Bronchial epithelial cell (primary cell): ENCODE data around the gene SCGB3A1. TPM values are rescaled to one million over a fixed set of nuclear protein-coding genes. Genes with fewer than 3 reads are reported as not detected.
A peak's percentile ranks its signal among the peaks of the same experiment; 100 is the strongest.

Source experiments
- DNase-seq: peaks from one replicate; pipeline ENCODE4 v3.0.0-alpha.2; 2010; ENCODE audit warnings: low read depth
- FAIRE-seq: peaks from 2 replicates; lab custom pipeline; 2011; peaks lifted over from hg19 to GRCh38; lab: Jason Lieb, UNC
- H3K27me3 ChIP-seq: 2 replicates; pipeline ENCODE4 v1.5.1; 2011; ENCODE audit warnings: low read length; ENCODE audit not compliant: control insufficient read depth, insufficient read depth
- H3K36me3 ChIP-seq: 2 replicates; pipeline ENCODE4 v1.5.1; 2011; ENCODE audit warnings: low read length; ENCODE audit not compliant: control insufficient read depth, insufficient read depth
- H3K4me3 ChIP-seq: 2 replicates; pipeline ENCODE4 v1.5.1; 2011; ENCODE audit warnings: mild to moderate bottlenecking, low read depth, low read length, control low read depth
- total RNA-seq: library from RNA; depleted of rRNA; stranded (reverse); fragments of >200 nt; gene quantifications from 2 replicates; pipeline ENCODE4 v1.2.1, GENCODE V29; 2014
- TF ChIP-seq, protein P1 (sequence below): IDR thresholded peaks from 2 replicates; pipeline ENCODE4 v1.5.1; 2011; ENCODE audit warnings: mild to moderate bottlenecking, moderate library complexity, low read length, control low read depth, inconsistent platforms; ENCODE audit not compliant: insufficient read depth, severe bottlenecking

Gene SCGB3A1
- total RNA-seq, 1 donor from 2014 or later = not detected

DNA sequence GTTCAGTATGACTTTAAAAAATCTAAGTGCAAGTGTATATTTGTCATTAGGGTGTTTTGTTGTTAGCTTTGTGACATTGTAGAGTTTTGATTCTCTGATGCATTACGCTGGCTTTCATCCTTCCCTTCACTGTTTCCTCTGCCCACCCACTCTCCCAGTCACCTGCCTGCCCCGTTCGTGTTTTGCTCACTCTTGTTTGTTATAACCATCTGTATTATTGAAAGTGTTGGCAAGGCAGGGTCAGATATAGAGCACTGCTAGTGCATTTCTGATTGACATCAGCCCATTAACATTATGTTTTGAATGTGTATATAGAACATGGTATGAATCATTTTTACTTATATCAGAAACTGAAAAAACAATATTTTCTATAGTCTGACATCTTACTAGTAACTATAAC is 27.3 kb downstream of the SCGB3A1 start:
- FAIRE-seq (no peak), DNase-seq (no peak)
- TF ChIP-seq, protein P1, sequence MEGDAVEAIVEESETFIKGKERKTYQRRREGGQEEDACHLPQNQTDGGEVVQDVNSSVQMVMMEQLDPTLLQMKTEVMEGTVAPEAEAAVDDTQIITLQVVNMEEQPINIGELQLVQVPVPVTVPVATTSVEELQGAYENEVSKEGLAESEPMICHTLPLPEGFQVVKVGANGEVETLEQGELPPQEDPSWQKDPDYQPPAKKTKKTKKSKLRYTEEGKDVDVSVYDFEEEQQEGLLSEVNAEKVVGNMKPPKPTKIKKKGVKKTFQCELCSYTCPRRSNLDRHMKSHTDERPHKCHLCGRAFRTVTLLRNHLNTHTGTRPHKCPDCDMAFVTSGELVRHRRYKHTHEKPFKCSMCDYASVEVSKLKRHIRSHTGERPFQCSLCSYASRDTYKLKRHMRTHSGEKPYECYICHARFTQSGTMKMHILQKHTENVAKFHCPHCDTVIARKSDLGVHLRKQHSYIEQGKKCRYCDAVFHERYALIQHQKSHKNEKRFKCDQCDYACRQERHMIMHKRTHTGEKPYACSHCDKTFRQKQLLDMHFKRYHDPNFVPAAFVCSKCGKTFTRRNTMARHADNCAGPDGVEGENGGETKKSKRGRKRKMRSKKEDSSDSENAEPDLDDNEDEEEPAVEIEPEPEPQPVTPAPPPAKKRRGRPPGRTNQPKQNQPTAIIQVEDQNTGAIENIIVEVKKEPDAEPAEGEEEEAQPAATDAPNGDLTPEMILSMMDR = no peak
- H3K27me3 ChIP-seq = no peaks in the 10 kb centered on the region
- no peak overlapping the region for H3K4me3 ChIP-seq
- peaks cover 15% of the 10 kb centered on the region for H3K36me3 ChIP-seq

- Histone ChIP-seq H3K4me3 (no peak overlapping the region), H3K36me3 (peaks cover 1% of the 10 kb centered on the region), H3K27me3 (no peaks in the 10 kb centered on the region)
- DNase-seq = no peak
- no peak for FAIRE-seq
- TF ChIP-seq, protein P1 = no peak
These were observed 33.1 kb downstream of the SCGB3A1 start for GRCh38 chr5:180558232-180558631.

GRCh38 chr5:180557217-180557809 is 34.0 kb downstream of the SCGB3A1 start:
- Histone ChIP-seq H3K27me3 (no peaks in the 10 kb centered on the region), H3K4me3 (no peak overlapping the region), H3K36me3 (peaks cover 1% of the 10 kb centered on the region)
- FAIRE-seq (no peak), DNase-seq (no peak)
- TF ChIP-seq, protein P1 = no peak

- Histone ChIP-seq H3K4me3 (no peak overlapping the region), H3K27me3 (no peaks in the 10 kb centered on the region), H3K36me3 (peaks cover 3% of the 10 kb centered on the region)
- TF ChIP-seq, protein P1 = no peak
- FAIRE-seq (no peak), DNase-seq (peak; percentile 29)
These were observed 36.0 kb downstream of the SCGB3A1 start for GRCh38 chr5:180555168-180555921.

DNA sequence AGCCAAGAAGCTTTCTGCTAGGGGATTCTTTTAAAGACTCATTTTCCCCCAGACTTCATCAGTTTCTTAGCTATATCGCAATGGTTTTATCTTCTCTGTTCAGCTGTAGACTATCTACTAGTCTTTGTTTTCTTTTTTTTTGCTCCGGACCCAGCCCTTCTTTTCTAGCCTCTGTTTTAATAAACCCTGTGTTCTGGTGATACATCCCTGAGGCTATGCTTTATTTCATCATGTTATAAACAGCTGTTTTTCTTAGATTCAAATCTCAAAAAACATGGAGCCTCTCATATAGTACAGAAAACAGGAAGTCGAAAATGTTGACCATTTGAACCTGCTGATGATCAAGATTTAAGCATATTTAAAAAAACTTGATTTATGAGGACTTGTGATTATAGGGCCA is 37.8 kb downstream of the SCGB3A1 start:
- DNase-seq (no peak), FAIRE-seq (no peak)
- Histone ChIP-seq H3K4me3 (no peak overlapping the region), H3K27me3 (no peaks in the 10 kb centered on the region), H3K36me3 (peaks cover 3% of the 10 kb centered on the region)
- TF ChIP-seq, protein P1 = no peak

DNA sequence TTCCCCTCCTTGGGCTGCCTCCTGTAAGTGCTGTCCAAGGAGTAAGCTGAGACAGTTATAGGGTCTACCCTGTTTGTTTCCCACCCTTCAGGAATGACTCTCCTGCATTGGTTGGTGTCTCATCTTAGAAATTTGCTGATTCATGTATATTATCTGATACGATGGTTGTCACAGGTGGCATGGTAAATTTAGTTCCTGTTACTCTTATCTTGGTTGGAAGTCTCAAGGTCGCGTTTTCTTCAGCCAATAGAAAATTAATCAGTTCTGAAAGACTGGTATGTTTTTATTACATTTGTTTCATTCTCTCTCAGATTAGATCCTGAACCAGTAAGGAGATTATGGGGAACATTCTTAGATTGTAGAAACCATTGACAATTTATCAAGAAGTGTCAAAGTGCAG is 42.7 kb downstream of the SCGB3A1 start:
- FAIRE-seq = no peak
- no peak for DNase-seq
- peaks cover 1% of the 10 kb centered on the region for H3K36me3 ChIP-seq
- H3K4me3 ChIP-seq = no peak overlapping the region
- no peaks in the 10 kb centered on the region for H3K27me3 ChIP-seq
- TF ChIP-seq, protein P1 = no peak
